Measurements from ENCODE around the gene SLC25A39. TPM values are rescaled to one million over a fixed set of nuclear protein-coding genes. Genes with fewer than 3 reads are reported as not detected.

The SLC25A39 gene
- total and polyA plus RNA-seq, 9 of the 15 experiments (the other 6 are each of a cell fraction or from before 2014, with no cell fraction given): 4.8 to 267 (median 140) TPM

GRCh38 chr17:44344939-44345453, 20.4 kb upstream of the SLC25A39 start, which contains the start of gene GRN (continued):
- no peak for TF ChIP-seq ERF (CRISPR knock-in tag; IDR thresholded peaks at IDR 0.05)
- TF ChIP-seq SMARCE1 (IDR thresholded peaks at IDR 0.05): no peak
- no peak for TF ChIP-seq ZBTB34 (CRISPR knock-in tag; IDR thresholded peaks at IDR 0.05)
- TF ChIP-seq ZNF143 (CRISPR knock-in tag; IDR thresholded peaks at IDR 0.05): no peak
- no peak for TF ChIP-seq TBL1XR1 (IDR thresholded peaks at IDR 0.05; ENCODE audit: low read length in 2 of 2)
- TF ChIP-seq SNRNP70 (optimal IDR thresholded peaks at IDR 0.05; ENCODE audit: low read depth, low read length): no peak
- TF ChIP-seq HDAC3 (IDR thresholded peaks at IDR 0.05; ENCODE audit: borderline replicate concordance, partially characterized antibody): no peak
- TF ChIP-seq CHD1 (IDR thresholded peaks at IDR 0.05; ENCODE audit: low read length): no peak
- no peak for TF ChIP-seq ZNF23 (CRISPR knock-in tag; IDR thresholded peaks at IDR 0.05)
- no peak for TF ChIP-seq EHMT2 (IDR thresholded peaks at IDR 0.05)
- TF ChIP-seq BCLAF1 (IDR thresholded peaks at IDR 0.05; ENCODE audit: borderline replicate concordance in 1 of 2, control insufficient read depth in 1 of 2, low read depth in 2 of 2, low read length in 1 of 2): no peak
- no peak for TF ChIP-seq ZNF592 (IDR thresholded peaks at IDR 0.05)
- no peak for TF ChIP-seq HMG20A (CRISPR knock-in tag; conservative IDR thresholded peaks at IDR 0.05)
- peak; percentile 33 for TF ChIP-seq SAP30 (IDR thresholded peaks at IDR 0.05; ENCODE audit: borderline replicate concordance, insufficient read depth, low read depth, low read length, poor library complexity, severe bottlenecking)
- no peak for TF ChIP-seq NCOA6 (IDR thresholded peaks at IDR 0.05)
- no peak for TF ChIP-seq LARP7 (IDR thresholded peaks at IDR 0.05)
- no peak for TF ChIP-seq RAD21 (CRISPR knock-in tag; conservative IDR thresholded peaks at IDR 0.05 in 1 of 2, IDR thresholded peaks at IDR 0.05 in 1 of 2)
